K562 (cell line): Measurements from ENCODE around the gene PMVK. TPM values are rescaled to one million over a fixed set of nuclear protein-coding genes. Genes with fewer than 3 reads are reported as not detected.
A peak's percentile ranks its signal among the peaks of the same experiment; 100 is the strongest.

Source experiments
- BRD9 ChIP-seq: fragments of 450-650 bp; IDR thresholded peaks from 2 replicates; pipeline ENCODE4 v1.6.1; 2018; ENCODE audit warnings: low read depth; ENCODE audit not compliant: partially characterized antibody
- CBFA2T2 ChIP-seq: fragments of 450-650 bp; conservative IDR thresholded peaks from 2 replicates; pipeline ENCODE4 v1.6.1; 2017; ENCODE audit warnings: mild to moderate bottlenecking
- GABPB1 ChIP-seq: sonication (generic); formaldehyde crosslinking; IDR thresholded peaks from 2 replicates; pipeline ENCODE4 v1.8.0; 2022; ENCODE audit warnings: mild to moderate bottlenecking, missing genetic modification reagents
- KAT7 ChIP-seq: sonication (generic); formaldehyde crosslinking; IDR thresholded peaks from 2 replicates; pipeline ENCODE4 v1.8.0; 2022; ENCODE audit warnings: missing genetic modification reagents, mild to moderate bottlenecking, borderline replicate concordance
- KDM2B ChIP-seq: fragments of 250-450 bp; sonication (Bioruptor Pico); IDR thresholded peaks from 2 replicates; pipeline ENCODE4 v1.8.0; 2021; ENCODE audit warnings: mild to moderate bottlenecking, moderate library complexity
- NONO ChIP-seq, 2 experiments: fragments of 200-400 bp in 1 of 2; fragments of 450-650 bp in 1 of 2; formaldehyde crosslinking in 1 of 2; IDR thresholded peaks; 2 replicates each; pipeline ENCODE4 v1.6.1; 2017; ENCODE audit warnings: low read depth in 2 of 2, mild to moderate bottlenecking in 2 of 2, moderate library complexity in 2 of 2, low read length in 1 of 2
- RAD21 ChIP-seq, 2 experiments: fragments of 250-450 bp in 1 of 2; fragments of 450-650 bp in 1 of 2; sonication (Bioruptor Pico) in 1 of 2; formaldehyde crosslinking in 1 of 2; IDR thresholded peaks in 1 of 2; conservative IDR thresholded peaks in 1 of 2; 2 replicates each; pipeline versions ENCODE4 v1.4.0 to v1.8.0; 2020 to 2022; ENCODE audit warnings: mild to moderate bottlenecking in 2 of 2, moderate library complexity in 1 of 2
- SETDB1 ChIP-seq: IDR thresholded peaks from one replicate; pipeline ENCODE4 v1.6.1; 2012; ENCODE audit warnings: low read length, control low read depth, inconsistent platforms
- STAT5B ChIP-seq: fragments of 250-450 bp; sonication (Bioruptor Pico); IDR thresholded peaks from 2 replicates; pipeline ENCODE4 v1.8.0; 2021; ENCODE audit warnings: mild to moderate bottlenecking, inconsistent platforms
- TAF7 ChIP-seq: fragments of 450-650 bp; IDR thresholded peaks from 2 replicates; pipeline ENCODE4 v1.6.1; 2016; ENCODE audit warnings: missing genetic modification characterization, missing compliant biosample characterization
- ZFX ChIP-seq: sonication (generic); formaldehyde crosslinking; IDR thresholded peaks from 2 replicates; pipeline ENCODE4 v1.8.0; 2022; ENCODE audit warnings: mild to moderate bottlenecking, missing genetic modification reagents, moderate library complexity
- ZNF134 ChIP-seq: fragments of 250-450 bp; sonication (Bioruptor Pico); conservative IDR thresholded peaks from 2 replicates; pipeline ENCODE4 v1.4.0; 2020
- polyA plus RNA-seq, 8 experiments: library from polyadenylated mRNA; depleted of rRNA in 4 of 8; stranded (reverse) in 5 of 8; unstranded in 3 of 8; fragments of >200 nt; fragmentation: Nextera tagmentation in 2 of 8; fragmentation: Illumina TruSeq in 1 of 8; extraction: Ambion mirVana in 2 of 8; extraction: Trizol in 1 of 8; gene quantifications; 2 replicates each; pipeline versions ENCODE4 v1.2.1 to v1.2.3, GENCODE V29; 2011 to 2014; ENCODE audit warnings: inconsistent platforms in 1 of 8, missing spikeins in 1 of 8
- total RNA-seq, 7 experiments: library from RNA; depleted of rRNA in 6 of 7; stranded (reverse); fragments of >200 nt in 6 of 7; fragmentation: Illumina TruSeq in 2 of 7; extraction: Trizol in 2 of 7; gene quantifications; 2 replicates each; pipeline versions ENCODE4 v1.2.1 to v1.2.3, GENCODE V29; 2011 to 2021; ENCODE audit warnings: low replicate concordance in 1 of 7
- TF ChIP-seq, protein P1 (sequence below): fragments of 200-600 bp; sonication (generic); IDR thresholded peaks from one replicate; pipeline ENCODE4 v1.6.1; 2012; ENCODE audit warnings: mild to moderate bottlenecking, low read depth, low read length, inconsistent platforms
- TF ChIP-seq, protein P2 (sequence below): fragments of 250-450 bp; sonication (Bioruptor Pico); IDR thresholded peaks from 2 replicates; pipeline ENCODE4 v1.8.0; 2021; ENCODE audit warnings: moderate library complexity, mild to moderate bottlenecking, inconsistent platforms
- TF ChIP-seq, protein P3 (sequence below): fragments of 450-650 bp; formaldehyde crosslinking; IDR thresholded peaks from 2 replicates; pipeline ENCODE4 v1.4.0; 2022; ENCODE audit warnings: mild to moderate bottlenecking, moderate library complexity

PMVK gene
- total and polyA plus RNA-seq, 9 of the 15 experiments (the other 6 are each of a cell fraction or from before 2014, with no cell fraction given) = 1.1 to 15.3 (median 6.3) TPM

DNA sequence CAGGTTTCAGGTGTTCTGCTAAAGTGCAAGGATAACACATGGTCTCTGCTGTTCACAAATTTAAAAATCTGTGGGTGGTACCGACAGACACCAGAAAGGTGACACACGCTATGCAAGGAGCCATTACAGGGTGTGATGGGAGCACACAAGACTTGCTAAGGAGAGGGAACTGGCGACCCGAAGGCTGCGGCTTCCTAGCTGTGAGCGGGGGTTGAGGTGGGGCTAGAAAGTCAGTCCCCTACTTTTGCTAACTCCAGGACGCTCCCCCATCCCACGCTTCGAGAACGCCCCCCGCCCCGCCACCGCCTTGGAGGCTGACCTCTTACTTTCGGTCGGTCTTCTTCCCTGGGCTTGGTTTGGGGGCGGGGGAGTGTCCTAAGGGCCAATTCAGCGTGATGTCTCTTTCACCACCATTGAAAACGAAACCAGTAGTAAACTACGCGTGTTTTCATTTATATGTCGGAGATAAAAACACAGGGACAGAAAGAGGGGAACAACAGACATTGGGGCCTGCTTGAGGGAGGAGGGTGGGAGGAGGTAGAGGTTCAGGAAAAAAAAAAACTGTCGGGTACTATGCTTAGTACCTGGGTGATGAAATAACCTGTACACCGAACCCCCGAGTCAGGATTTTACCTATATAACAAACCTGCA, 39.0 kb upstream of the PMVK start (continued):
- TF ChIP-seq, protein P1, sequence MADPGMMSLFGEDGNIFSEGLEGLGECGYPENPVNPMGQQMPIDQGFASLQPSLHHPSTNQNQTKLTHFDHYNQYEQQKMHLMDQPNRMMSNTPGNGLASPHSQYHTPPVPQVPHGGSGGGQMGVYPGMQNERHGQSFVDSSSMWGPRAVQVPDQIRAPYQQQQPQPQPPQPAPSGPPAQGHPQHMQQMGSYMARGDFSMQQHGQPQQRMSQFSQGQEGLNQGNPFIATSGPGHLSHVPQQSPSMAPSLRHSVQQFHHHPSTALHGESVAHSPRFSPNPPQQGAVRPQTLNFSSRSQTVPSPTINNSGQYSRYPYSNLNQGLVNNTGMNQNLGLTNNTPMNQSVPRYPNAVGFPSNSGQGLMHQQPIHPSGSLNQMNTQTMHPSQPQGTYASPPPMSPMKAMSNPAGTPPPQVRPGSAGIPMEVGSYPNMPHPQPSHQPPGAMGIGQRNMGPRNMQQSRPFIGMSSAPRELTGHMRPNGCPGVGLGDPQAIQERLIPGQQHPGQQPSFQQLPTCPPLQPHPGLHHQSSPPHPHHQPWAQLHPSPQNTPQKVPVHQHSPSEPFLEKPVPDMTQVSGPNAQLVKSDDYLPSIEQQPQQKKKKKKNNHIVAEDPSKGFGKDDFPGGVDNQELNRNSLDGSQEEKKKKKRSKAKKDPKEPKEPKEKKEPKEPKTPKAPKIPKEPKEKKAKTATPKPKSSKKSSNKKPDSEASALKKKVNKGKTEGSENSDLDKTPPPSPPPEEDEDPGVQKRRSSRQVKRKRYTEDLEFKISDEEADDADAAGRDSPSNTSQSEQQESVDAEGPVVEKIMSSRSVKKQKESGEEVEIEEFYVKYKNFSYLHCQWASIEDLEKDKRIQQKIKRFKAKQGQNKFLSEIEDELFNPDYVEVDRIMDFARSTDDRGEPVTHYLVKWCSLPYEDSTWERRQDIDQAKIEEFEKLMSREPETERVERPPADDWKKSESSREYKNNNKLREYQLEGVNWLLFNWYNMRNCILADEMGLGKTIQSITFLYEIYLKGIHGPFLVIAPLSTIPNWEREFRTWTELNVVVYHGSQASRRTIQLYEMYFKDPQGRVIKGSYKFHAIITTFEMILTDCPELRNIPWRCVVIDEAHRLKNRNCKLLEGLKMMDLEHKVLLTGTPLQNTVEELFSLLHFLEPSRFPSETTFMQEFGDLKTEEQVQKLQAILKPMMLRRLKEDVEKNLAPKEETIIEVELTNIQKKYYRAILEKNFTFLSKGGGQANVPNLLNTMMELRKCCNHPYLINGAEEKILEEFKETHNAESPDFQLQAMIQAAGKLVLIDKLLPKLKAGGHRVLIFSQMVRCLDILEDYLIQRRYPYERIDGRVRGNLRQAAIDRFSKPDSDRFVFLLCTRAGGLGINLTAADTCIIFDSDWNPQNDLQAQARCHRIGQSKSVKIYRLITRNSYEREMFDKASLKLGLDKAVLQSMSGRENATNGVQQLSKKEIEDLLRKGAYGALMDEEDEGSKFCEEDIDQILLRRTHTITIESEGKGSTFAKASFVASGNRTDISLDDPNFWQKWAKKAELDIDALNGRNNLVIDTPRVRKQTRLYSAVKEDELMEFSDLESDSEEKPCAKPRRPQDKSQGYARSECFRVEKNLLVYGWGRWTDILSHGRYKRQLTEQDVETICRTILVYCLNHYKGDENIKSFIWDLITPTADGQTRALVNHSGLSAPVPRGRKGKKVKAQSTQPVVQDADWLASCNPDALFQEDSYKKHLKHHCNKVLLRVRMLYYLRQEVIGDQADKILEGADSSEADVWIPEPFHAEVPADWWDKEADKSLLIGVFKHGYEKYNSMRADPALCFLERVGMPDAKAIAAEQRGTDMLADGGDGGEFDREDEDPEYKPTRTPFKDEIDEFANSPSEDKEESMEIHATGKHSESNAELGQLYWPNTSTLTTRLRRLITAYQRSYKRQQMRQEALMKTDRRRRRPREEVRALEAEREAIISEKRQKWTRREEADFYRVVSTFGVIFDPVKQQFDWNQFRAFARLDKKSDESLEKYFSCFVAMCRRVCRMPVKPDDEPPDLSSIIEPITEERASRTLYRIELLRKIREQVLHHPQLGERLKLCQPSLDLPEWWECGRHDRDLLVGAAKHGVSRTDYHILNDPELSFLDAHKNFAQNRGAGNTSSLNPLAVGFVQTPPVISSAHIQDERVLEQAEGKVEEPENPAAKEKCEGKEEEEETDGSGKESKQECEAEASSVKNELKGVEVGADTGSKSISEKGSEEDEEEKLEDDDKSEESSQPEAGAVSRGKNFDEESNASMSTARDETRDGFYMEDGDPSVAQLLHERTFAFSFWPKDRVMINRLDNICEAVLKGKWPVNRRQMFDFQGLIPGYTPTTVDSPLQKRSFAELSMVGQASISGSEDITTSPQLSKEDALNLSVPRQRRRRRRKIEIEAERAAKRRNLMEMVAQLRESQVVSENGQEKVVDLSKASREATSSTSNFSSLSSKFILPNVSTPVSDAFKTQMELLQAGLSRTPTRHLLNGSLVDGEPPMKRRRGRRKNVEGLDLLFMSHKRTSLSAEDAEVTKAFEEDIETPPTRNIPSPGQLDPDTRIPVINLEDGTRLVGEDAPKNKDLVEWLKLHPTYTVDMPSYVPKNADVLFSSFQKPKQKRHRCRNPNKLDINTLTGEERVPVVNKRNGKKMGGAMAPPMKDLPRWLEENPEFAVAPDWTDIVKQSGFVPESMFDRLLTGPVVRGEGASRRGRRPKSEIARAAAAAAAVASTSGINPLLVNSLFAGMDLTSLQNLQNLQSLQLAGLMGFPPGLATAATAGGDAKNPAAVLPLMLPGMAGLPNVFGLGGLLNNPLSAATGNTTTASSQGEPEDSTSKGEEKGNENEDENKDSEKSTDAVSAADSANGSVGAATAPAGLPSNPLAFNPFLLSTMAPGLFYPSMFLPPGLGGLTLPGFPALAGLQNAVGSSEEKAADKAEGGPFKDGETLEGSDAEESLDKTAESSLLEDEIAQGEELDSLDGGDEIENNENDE = no peak
- TF ChIP-seq ZFX (CRISPR knock-in tag) (peak; percentile 40; the same call in 1 of the 2 replicates), STAT5B (no peak), KAT7 (CRISPR knock-in tag) (0 out of 2 replicates have a peak, but pooled peaks have one; percentile 6), TAF7 (no peak), GABPB1 (CRISPR knock-in tag) (no peak), NONO (IDR thresholded peaks at IDR 0.05; ENCODE audit: low read depth in 2 of 2, low read length in 1 of 2) (0 out of 4 replicates have a peak, but pooled peaks of 1 of the 2 experiments have one; percentile 10), BRD9 (peak; percentile 33), RAD21 (CRISPR knock-in tag; conservative IDR thresholded peaks at IDR 0.05 in 1 of 2, IDR thresholded peaks at IDR 0.05 in 1 of 2) (no peak), SETDB1 (no peak), KDM2B (CRISPR knock-in tag) (no peak), CBFA2T2 (no peak), ZNF134 (CRISPR knock-in tag) (no peak)
- TF ChIP-seq, protein P2, sequence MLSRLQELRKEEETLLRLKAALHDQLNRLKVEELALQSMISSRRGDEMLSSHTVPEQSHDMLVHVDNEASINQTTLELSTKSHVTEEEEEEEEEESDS = no peak
- TF ChIP-seq, protein P3, sequence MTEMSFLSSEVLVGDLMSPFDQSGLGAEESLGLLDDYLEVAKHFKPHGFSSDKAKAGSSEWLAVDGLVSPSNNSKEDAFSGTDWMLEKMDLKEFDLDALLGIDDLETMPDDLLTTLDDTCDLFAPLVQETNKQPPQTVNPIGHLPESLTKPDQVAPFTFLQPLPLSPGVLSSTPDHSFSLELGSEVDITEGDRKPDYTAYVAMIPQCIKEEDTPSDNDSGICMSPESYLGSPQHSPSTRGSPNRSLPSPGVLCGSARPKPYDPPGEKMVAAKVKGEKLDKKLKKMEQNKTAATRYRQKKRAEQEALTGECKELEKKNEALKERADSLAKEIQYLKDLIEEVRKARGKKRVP (CRISPR knock-in tag) = no peak
